ENCODE results near the gene CEACAM6. TPM values are rescaled to one million over a fixed set of nuclear protein-coding genes. Genes with fewer than 3 reads are reported as not detected.
"Not testable (repeated sequence)": the region's sequence is repeated elsewhere in the genome, so short reads cannot be mapped to it uniquely, and the experiment has no call there.

Gene CEACAM6
- total RNA-seq, 1 donor from 2014 or later, result 0.20 TPM

DNA sequence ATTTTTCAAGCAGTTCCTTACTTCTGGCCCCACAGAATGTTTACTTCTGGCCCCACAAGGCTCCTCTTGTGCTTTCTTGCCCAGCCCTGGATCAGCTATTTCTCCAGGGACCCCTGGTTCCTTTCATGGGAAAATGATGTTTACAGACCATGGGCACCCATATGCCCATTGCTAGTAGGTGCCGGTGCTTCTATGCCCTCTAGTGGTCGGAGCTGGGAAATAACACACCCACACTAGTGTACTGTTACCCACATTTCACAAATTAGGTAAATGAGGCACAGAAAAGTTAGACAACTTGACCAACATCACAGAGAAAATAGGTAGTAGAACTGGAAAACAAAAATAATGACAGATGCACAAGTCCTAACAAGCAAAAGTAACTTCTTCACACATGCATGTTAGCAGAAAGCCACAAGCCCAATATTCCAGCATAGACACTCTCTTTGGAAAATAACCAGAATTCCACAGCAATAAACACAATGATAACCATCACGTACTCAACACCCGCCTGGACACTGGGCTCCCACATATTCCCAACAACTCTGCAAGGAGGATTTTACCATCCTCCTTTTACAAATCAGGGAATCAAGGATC, 1.3 kb upstream of the CEACAM6 start:
- H3K4me3 Mint-ChIP-seq (ENCODE audit: unreplicated experiment), result no peak overlapping the region
- TF ChIP-seq CTCF (IDR thresholded peaks at IDR 0.05; ENCODE audit: partially characterized antibody, unreplicated experiment), result peak; percentile 59
- peak; percentile 68 for DNase-seq
- H3K4me1 Mint-ChIP-seq (ENCODE audit: low read depth, unreplicated experiment), result peaks cover 4% of the 10 kb centered on the region
- H3K36me3 Mint-ChIP-seq (ENCODE audit: unreplicated experiment), result no peaks in the 10 kb centered on the region
- H3K27me3 Mint-ChIP-seq (ENCODE audit: unreplicated experiment), result peaks cover 1% of the 10 kb centered on the region
- no peaks in the 10 kb centered on the region for H3K9me3 Mint-ChIP-seq (ENCODE audit: unreplicated experiment)
- no peak overlapping the region for H3K27ac Mint-ChIP-seq (ENCODE audit: unreplicated experiment)

GRCh38 chr19:41758846-41759245, 3.5 kb downstream of the CEACAM6 start:
- Mint-ChIP-seq H3K9me3 (ENCODE audit: unreplicated experiment) (no peaks in the 10 kb centered on the region), H3K36me3 (ENCODE audit: unreplicated experiment) (no peaks in the 10 kb centered on the region), H3K4me1 (ENCODE audit: low read depth, unreplicated experiment) (peaks cover 4% of the 10 kb centered on the region)

DNA sequence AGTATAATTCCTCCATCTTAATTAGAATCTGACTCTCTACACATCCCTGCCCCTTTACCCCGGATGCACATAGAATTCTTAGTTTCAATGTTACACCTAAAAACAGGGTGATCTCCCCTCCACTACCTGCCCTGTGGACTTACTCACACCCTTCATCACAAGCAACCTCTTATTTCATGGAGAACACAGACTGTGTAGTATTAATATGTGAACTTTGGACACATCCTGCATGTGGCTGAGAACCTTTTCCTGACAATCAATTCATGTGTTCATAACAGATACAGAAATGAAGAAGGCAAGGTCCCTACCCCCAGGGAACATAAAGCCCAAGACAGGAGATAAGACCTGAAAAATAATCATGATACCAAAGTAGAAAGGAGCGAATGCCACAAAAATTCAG, 11.8 kb downstream of the CEACAM6 start:
- Mint-ChIP-seq H3K4me3 (ENCODE audit: unreplicated experiment) (no peak overlapping the region), H3K9me3 (ENCODE audit: unreplicated experiment) (peaks cover 3% of the 10 kb centered on the region), H3K27ac (ENCODE audit: unreplicated experiment) (no peak overlapping the region), H3K27me3 (ENCODE audit: unreplicated experiment) (peaks cover 4% of the 10 kb centered on the region), H3K36me3 (ENCODE audit: unreplicated experiment) (no peaks in the 10 kb centered on the region), H3K4me1 (ENCODE audit: low read depth, unreplicated experiment) (no peaks in the 10 kb centered on the region)
- TF ChIP-seq CTCF (IDR thresholded peaks at IDR 0.05; ENCODE audit: partially characterized antibody, unreplicated experiment), result no peak
- no peak for DNase-seq

More at GRCh38 chr19:41758846-41759245, 3.5 kb downstream of the CEACAM6 start:
- DNase-seq, result no peak
- no peak for TF ChIP-seq CTCF (IDR thresholded peaks at IDR 0.05; ENCODE audit: partially characterized antibody, unreplicated experiment)
- no peak overlapping the region for H3K4me3 Mint-ChIP-seq (ENCODE audit: unreplicated experiment)
- H3K27ac Mint-ChIP-seq (ENCODE audit: unreplicated experiment), result no peak overlapping the region
- peaks cover 6% of the 10 kb centered on the region for H3K27me3 Mint-ChIP-seq (ENCODE audit: unreplicated experiment)

GRCh38 chr19:41768105-41768504, 12.8 kb downstream of the CEACAM6 start:
- not testable (repeated sequence) for H3K9me3 Mint-ChIP-seq (ENCODE audit: unreplicated experiment); H3K4me1 Mint-ChIP-seq (ENCODE audit: low read depth, unreplicated experiment); H3K4me3 Mint-ChIP-seq (ENCODE audit: unreplicated experiment); H3K27me3 Mint-ChIP-seq (ENCODE audit: unreplicated experiment); DNase-seq; H3K27ac Mint-ChIP-seq (ENCODE audit: unreplicated experiment); H3K36me3 Mint-ChIP-seq (ENCODE audit: unreplicated experiment)

- no peak for TF ChIP-seq CTCF (IDR thresholded peaks at IDR 0.05; ENCODE audit: partially characterized antibody, unreplicated experiment)
- H3K9me3 Mint-ChIP-seq (ENCODE audit: unreplicated experiment), result peaks cover under 1% of the 10 kb centered on the region
- H3K27me3 Mint-ChIP-seq (ENCODE audit: unreplicated experiment), result peaks cover 2% of the 10 kb centered on the region
Observed at GRCh38 chr19:41769608-41770007, 14.3 kb downstream of the CEACAM6 start.

More at GRCh38 chr19:41769608-41770007, 14.3 kb downstream of the CEACAM6 start:
- Mint-ChIP-seq H3K4me1 (ENCODE audit: low read depth, unreplicated experiment) (no peaks in the 10 kb centered on the region), H3K4me3 (ENCODE audit: unreplicated experiment) (no peak overlapping the region), H3K27ac (ENCODE audit: unreplicated experiment) (no peak overlapping the region), H3K36me3 (ENCODE audit: unreplicated experiment) (no peaks in the 10 kb centered on the region)
- no peak for DNase-seq

Data from glutamatergic neuron (in vitro differentiated cells).